ENCODE data around the gene CAMK2B.

The CAMK2B gene

GRCh38 chr7:44325201-44325671, at the start of gene CAMK2B:
TSS of gene CAMK2B (minus strand) at chr7:44325594. CDS start at chr7:44325421, 173 bp downstream.
- peak in 2 of 56 donors; percentile 35 to 60 for DNase-seq

GRCh38 chr7:44374007-44374763, 48.8 kb upstream of the CAMK2B start:
- DNase-seq: no peak

- no peak for DNase-seq
Observed at GRCh38 chr7:44373418-44373740, 48.0 kb upstream of the CAMK2B start.

GRCh38 chr7:44372560-44373417, 47.4 kb upstream of the CAMK2B start:
- no peak for DNase-seq

GRCh38 chr7:44368885-44369284, 43.5 kb upstream of the CAMK2B start:
- no peak for DNase-seq

- DNase-seq: no peak
Observed at GRCh38 chr7:44368455-44368854, 43.1 kb upstream of the CAMK2B start.

GRCh38 chr7:44367475-44368043, 42.2 kb upstream of the CAMK2B start:
- DNase-seq: no peak

GRCh38 chr7:44366986-44367385, 41.6 kb upstream of the CAMK2B start:
- DNase-seq: no peak

GRCh38 chr7:44353668-44354067, 28.3 kb upstream of the CAMK2B start:
- DNase-seq: no peak

GRCh38 chr7:44348851-44349781, 23.7 kb upstream of the CAMK2B start:
- peak in 2 of 56 donors; percentile 38 to 43 for DNase-seq

- no peak for DNase-seq
Observed at GRCh38 chr7:44348300-44348699, 22.9 kb upstream of the CAMK2B start.

GRCh38 chr7:44347546-44348114, 22.2 kb upstream of the CAMK2B start:
- no peak for DNase-seq

- DNase-seq: no peak
Observed at GRCh38 chr7:44346063-44346462, 20.7 kb upstream of the CAMK2B start.

GRCh38 chr7:44341401-44341800, 16.0 kb upstream of the CAMK2B start:
- DNase-seq: no peak

- DNase-seq: no peak
Observed at GRCh38 chr7:44338600-44338999, 13.2 kb upstream of the CAMK2B start.

- DNase-seq: no peak
Observed at GRCh38 chr7:44336491-44336890, 11.1 kb upstream of the CAMK2B start.

- no peak for DNase-seq
Observed at GRCh38 chr7:44335184-44335583, 9.8 kb upstream of the CAMK2B start.

GRCh38 chr7:44334734-44335097, 9.3 kb upstream of the CAMK2B start:
- peak in 1 of 56 donors; percentile 15 for DNase-seq

- DNase-seq: peak in 5 of 56 donors; percentile 31 to 51 (median 42)
Observed at GRCh38 chr7:44333911-44334733, 8.7 kb upstream of the CAMK2B start.

GRCh38 chr7:44331682-44332081, 6.3 kb upstream of the CAMK2B start:
- no peak for DNase-seq

Data from nucleus accumbens (tissue), 56 donors.